ENCODE measurements around the gene LIFR.
"Not testable (repeated sequence)": the region's sequence is repeated elsewhere in the genome, so short reads cannot be mapped to it uniquely, and the experiment has no call there.

Gene LIFR

DNA sequence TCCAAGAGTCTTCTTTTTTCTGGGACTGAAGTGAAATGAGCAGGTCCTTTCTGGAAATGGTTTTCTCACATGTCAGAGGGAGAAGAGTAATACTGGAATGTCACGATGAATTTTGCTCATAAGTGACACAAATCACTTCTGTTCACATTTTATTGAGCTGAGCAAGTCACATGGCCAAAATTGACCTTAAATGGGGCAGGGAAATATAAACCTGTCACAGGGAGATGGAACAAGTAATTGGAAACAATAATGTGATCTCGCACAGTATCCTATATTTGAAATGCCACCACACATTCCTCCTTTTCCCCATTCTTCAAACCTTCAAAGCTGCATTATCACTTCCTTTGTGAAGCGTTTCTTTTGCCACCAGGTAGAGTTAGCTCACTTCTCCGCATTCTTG is 25.2 kb upstream of the LIFR start:
- DNase-seq = no peak

DNA sequence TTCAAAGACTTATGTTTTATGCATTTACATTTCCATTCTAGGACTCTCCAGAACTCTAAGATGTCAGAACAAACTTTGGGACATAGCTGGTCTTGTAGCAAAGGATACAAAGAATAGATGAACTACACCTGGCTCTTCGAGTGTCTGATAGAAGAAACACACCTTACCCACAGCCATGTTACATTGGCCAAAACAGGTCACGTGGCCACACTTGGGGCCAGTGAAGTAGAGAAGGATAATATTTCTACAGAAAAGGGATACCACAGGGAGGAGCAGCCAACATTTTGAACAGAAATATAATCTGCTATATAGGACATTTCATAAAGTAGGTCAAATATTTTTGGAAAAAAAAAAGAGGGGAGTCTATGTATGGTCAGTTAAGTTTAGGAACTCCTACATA is 22.7 kb upstream of the LIFR start:
- DNase-seq = no peak

DNA sequence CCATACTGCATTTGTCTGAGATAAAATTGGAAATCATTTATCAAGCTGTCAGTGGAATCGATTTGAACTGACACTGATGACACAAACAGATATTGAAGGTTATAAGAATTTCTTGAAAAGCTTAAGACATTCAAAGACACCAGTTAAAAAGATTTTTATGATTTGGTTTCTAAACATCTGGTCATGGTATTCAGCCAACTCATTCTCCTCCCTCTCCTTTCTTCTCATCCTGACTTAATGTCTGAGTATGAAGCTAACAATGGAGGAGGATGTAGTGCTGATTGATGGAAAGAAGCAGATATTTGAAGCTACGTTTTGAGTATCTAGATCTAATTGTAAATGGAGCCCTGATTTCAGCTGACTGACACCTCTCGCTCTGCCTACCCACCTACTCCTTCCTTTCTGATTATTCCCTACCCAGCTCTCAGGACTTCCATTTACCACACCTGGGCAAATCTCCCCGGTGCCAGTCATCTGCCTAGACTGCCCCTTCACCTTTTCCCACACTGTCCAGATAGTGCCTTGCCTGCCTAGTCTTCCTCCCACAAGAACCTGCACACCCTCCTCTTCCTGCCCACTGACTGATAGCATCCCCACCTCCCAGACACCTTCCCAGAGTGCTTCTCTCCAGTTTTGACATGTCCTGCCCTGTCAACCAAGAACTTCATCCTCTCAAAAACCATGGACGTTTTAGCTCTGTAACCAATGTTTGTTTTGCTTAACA is 20.7 kb upstream of the LIFR start:
- no peak for DNase-seq

- no peak for DNase-seq
Measured at GRCh38 chr5:38576442-38576841, 20.0 kb upstream of the LIFR start.

DNA sequence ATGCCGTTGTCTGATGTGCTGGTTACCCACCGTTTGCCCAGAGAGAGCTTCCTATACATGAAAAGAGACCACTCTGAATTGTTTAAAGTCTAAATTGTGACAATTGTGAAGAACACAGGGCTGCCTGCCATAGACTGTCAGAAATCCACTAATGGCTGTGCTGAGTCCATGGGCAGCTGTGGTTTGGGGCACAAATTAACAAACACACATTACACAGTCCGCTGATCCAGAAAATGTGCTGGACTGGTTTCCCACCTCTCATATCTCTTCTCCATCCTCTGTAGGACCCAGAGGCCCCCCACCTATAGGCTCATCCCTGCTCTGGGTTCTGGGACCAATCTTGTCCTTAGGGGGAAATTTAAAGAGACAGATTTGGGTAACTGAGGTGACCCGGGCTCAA is 19.0 kb upstream of the LIFR start:
- no peak for DNase-seq

DNA sequence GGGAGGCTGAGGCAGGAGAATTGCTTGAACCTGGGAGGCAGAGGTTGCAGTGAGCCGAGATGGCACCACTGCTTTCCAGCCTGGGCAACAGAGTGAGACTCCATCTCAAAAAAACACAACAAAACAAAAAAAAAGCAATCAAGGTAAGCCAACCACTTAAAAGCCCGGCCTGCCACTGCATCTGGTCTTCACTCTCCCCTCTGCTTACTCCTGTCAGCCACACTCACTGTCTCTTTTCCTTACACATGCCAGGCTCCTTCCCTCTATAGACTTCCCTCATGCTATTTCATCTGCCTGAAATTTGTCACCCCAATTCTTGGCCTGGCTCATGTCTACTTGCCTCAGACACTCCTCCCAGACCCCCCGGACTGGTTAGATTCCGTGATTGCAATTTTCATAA is 17.6 kb upstream of the LIFR start:
- DNase-seq = no peak

- no peak for DNase-seq
Measured at GRCh38 chr5:38573521-38573920, 17.1 kb upstream of the LIFR start.

- DNase-seq = no peak
Measured at GRCh38 chr5:38569180-38569579, 12.7 kb upstream of the LIFR start.

- DNase-seq = not testable (repeated sequence)
Measured at GRCh38 chr5:38567306-38567705, 10.9 kb upstream of the LIFR start.

DNA sequence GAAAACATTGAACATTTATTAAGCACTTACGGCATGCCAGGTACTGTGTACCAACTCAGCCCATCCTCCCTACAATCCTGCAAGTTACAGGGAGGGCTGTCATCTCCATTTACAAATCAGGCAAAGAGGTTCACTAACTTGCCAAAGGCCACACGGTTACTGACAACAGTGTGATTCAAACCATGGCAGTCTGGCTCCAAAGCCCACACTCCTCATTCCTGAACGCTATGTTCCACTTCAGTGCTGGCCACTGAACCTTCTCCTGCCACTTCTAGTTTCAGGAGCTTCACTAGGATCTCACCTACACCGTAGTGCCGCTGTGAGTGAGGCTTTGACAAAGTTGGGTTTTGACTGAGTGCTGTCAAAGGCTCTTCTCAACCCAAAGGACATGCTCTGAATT is 7.2 kb upstream of the LIFR start:
- DNase-seq = no peak

DNA sequence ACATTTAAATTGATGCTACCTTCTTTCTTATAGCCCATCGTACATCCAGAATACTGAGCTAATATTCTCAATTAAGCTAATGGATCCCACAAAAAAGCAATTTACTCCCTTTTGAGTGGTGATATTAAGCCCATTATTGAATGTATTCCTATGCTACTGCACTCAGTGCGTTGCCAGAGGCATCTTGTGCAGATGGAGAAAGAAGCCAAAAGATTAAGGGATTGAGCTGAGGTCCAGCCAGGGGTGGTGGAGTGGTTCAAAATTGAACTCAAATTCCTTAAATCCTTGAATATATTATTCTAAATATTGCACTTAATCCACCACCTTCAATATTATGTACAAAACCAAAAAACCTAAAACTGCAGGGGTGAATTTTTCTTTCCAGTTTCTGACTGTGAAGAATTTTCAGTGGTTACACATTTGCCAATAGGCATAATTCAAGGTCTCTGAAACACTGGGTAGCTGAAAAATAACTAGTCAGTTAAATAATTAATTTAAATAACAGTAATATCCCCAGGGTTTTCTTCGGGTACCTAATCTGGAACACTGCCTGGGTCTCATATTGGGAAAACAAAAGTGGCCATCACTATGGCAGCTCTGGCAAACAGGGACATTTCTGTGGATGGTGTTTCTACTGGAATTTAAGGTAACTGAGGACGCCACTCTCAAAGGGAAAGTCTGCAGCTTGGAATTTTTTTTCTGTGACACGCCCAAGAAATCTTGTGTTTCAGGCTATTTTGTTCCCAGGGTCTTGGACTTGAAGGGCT is 6.2 kb upstream of the LIFR start:
- DNase-seq = no peak

DNA sequence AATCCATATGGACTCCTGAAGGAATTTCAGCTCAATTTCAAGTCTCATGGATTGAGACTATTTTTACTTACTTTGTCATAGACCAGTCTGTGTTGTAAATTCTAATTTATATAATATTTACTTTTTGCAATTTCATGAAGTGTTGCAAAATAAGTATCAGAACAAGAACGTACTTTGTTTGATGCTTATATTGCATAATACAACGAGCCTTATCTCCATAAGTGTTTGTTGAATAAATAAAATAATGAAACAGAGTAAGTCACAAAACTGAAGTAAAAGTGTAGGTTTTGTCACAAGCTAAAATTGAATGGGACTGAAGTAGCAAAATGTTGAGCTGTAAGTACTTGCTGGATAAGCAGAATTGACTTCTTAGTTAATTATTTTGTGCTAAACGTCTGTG is 3.0 kb upstream of the LIFR start:
- no peak for DNase-seq

DNA sequence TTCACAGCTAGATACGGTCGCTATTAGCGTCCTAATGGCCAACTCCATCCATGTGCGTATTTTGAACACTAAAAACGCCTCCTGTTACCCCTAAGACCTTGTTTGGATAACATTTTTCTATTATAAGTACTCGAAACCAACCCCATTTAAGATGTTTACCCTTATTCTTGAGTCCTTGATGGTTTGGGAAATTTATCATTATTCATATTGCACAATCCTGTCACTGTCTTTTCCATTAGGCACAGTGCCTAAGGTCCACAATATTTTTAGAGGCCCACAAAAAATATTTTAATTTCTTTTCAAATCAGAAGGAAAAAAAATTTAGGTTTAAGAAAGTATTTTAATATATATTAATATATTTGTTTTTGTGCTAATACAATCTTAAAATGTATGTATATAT is 1.3 kb upstream of the LIFR start:
- no peak for DNase-seq

DNA sequence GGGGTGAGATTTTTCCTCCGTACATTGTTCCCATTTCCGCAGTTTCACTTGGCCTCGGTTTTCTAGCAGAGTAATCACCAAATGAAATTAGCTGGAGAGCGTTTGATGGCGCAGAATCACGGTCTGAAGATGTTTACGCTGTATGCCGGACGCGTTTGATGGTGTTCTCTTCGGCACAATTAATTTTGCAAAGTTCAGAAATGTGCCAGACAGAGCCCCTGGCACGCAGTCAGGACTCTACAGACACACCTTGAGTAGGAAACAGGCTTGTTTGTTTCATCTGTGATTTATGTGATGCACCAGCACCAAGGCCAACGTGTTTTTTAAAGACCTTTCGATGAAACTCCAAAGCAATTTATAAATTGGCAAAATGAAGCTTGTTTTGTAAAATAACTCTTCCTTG is 863 bp upstream of the LIFR start:
- peak in 4 of 56 donors; percentile 33 to 68 (median 50) for DNase-seq

- DNase-seq = peak in 7 of 56 donors; percentile 20 to 65 (median 54)
Measured at GRCh38 chr5:38556088-38556598, 303 bp downstream of the LIFR start.

DNA sequence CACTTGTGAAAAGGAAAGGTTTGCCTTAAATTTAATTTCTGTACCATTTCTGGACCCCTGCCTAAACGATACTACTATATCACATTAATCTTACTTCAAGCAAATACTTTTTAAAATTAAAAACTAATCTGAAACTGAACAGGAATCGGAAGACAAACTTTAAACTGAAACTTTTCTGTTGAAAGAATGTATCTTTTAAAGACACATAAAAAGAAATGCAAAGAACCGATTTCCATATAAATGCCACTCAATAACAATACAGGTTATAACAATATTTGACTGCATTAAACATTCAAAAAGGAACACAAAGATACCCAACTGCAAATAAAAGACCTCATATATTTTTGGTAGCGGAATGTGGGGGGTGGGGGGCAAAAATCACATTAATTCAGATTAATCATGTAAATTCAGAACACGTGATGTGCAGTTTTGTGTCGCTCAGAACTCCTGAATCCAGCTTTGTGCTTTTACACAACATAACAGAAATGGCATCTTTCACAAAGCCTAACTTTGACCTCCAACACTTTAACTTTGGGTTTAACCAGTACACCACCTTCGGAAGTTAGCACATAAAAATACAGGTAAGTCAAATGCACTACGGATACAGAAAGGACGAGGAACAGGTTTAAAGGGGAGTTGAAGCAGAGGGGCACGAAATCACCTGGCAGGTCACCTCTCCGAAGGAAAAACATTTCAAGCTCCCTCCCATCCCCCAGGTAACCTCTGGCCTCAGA is 925 bp downstream of the LIFR start:
- no peak for DNase-seq

GRCh38 chr5:38554861-38555260 is 1.6 kb downstream of the LIFR start:
- DNase-seq = no peak

DNA sequence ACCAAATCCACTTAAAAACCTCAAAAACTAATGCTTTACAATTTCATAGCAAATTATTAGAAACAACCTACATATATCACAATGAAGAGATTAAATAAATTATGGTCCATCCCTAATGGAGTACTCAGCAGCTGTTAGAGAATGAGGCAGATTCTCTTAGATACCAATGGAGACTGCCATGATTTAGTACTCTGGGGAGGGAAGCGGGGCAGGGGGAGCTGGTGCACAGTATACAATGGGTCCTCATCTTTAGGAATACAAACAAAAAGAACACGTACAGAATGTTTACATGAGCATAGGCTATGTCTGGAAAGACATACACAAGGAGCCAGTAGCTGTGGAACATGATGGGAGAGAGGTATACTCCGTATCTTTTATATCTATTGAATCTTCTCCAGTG is 2.0 kb downstream of the LIFR start:
- no peak for DNase-seq

- DNase-seq = no peak
Measured at GRCh38 chr5:38553001-38553521, 3.4 kb downstream of the LIFR start.

DNA sequence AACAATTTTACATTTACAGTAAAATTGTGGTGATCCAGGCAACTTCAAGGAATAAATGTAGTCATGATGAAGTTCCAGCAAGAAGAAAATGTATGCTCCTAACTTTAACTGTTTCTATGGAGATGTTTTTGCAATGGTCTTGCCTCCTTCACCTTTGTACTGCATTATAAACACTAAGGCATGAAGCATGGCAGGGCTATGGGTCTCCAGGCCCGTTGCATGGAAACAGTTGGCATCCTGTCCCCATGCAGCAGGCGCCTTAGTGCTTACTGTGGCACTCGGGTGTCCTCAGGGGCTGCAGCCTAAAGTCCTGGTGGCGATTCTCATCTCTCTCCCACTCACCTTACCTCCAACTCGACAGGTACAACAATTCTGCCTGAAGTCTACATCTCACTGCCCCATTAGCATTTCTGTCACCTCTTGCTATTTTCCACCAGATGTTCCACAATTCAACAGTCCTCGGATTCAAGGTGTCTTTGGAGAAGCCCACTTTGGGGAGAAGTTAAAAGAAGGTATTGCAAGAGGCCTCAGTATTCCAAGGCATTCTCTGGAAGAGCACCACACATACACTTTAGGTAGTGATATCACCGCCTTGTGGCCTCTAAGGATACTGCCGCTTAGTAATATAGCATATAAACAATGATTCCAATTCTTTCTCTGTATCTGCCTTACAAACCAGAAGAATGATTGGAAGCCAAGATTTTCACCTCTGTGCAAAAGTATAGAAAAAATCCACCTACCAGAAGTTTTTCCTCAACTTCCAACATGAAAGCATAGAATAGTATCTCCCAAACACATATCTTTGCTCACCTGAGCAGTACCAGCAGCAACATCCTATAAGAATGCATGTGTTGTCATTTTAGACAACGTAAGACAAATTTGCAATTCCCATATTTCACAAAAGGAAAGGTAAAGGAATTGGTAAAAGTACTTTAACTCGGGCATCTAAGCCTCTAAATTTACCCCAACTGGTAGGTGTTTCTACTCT is 5.1 kb downstream of the LIFR start:
- peak in 2 of 56 donors; percentile 7 to 42 for DNase-seq

Data from amygdala (tissue), 56 donors.